BJ (cell line): Measurements from ENCODE around the gene MADCAM1. TPM values are rescaled to one million over a fixed set of nuclear protein-coding genes. Genes with fewer than 3 reads are reported as not detected.

Experiments used
- CTCF ChIA-PET: fragments of 350-600 bp; formaldehyde crosslinking; extraction: SDS; loops from one replicate; lab custom pipeline; 2021; ENCODE audit warnings: antibody characterized with exemption, inconsistent platforms; lab: Yijun Ruan, JAX
- POLR2A ChIA-PET: fragments of 300-600 bp; sonication (Branson Sonifier 250); formaldehyde crosslinking; extraction: SDS; loops from one replicate; lab custom pipeline; 2021; ENCODE audit warnings: antibody characterized with exemption; lab: Charles Lee
- DNase-seq: peaks from one replicate; pipeline ENCODE4 v3.0.0-alpha.2; 2011; ENCODE audit warnings: low read depth
- H3K27me3 ChIP-seq: 2 replicates; pipeline ENCODE4 v1.6.0; 2011; ENCODE audit warnings: low read length; ENCODE audit not compliant: control insufficient read depth, insufficient read depth
- H3K36me3 ChIP-seq: 2 replicates; pipeline ENCODE4 v1.5.1; 2011; ENCODE audit warnings: low read length; ENCODE audit not compliant: control insufficient read depth, insufficient read depth
- H3K4me3 ChIP-seq: 2 replicates; pipeline ENCODE4 v1.5.1; 2011; ENCODE audit warnings: low read depth, mild to moderate bottlenecking, control low read depth, low read length
- CTCF ChIP-seq: IDR thresholded peaks from 2 replicates; pipeline ENCODE4 v1.5.1; 2011; ENCODE audit warnings: low read depth, mild to moderate bottlenecking, control low read depth, inconsistent platforms, low read length, moderate library complexity; ENCODE audit not compliant: insufficient read depth
- polyA plus RNA-seq: library from polyadenylated mRNA; depleted of rRNA; stranded (reverse); fragments of >200 nt; gene quantifications from 2 replicates; pipeline ENCODE4 v1.2.3, GENCODE V29; 2011

Gene MADCAM1
- polyA plus RNA-seq, 1 experiment, result 0.10 TPM

GRCh38 chr19:457636-458035 lies 38.6 kb upstream of the MADCAM1 start:
- no peaks in the 10 kb centered on the region for H3K36me3 ChIP-seq
- POLR2A ChIA-PET, result no interaction called here
- CTCF ChIA-PET, result no interaction called here
- DNase-seq, result no peak
- H3K4me3 ChIP-seq, result no peak overlapping the region
- TF ChIP-seq CTCF, result no peak
- peaks cover 7% of the 10 kb centered on the region for H3K27me3 ChIP-seq

GRCh38 chr19:458091-459042 lies 37.9 kb upstream of the MADCAM1 start:
- ChIA-PET CTCF (no interaction called here), POLR2A (no interaction called here)
- Histone ChIP-seq H3K4me3 (no peak overlapping the region), H3K27me3 (peaks cover 7% of the 10 kb centered on the region), H3K36me3 (no peaks in the 10 kb centered on the region)
- no peak for TF ChIP-seq CTCF
- no peak for DNase-seq

- peaks cover 7% of the 10 kb centered on the region for H3K27me3 ChIP-seq
- DNase-seq, result no peak
- TF ChIP-seq CTCF, result no peak
- ChIA-PET POLR2A (no interaction called here), CTCF (no interaction called here)
- H3K36me3 ChIP-seq, result no peaks in the 10 kb centered on the region
- H3K4me3 ChIP-seq, result peak overlapping the region; percentile 57
Measured at GRCh38 chr19:459724-460511, 36.4 kb upstream of the MADCAM1 start.

- no peak for DNase-seq
- ChIA-PET CTCF (no interaction called here), POLR2A (no interaction called here)
- peak within 1 kb of the TSS; percentile 57 for H3K4me3 ChIP-seq
- H3K36me3 ChIP-seq, result no peaks in the 10 kb centered on the region
- H3K27me3 ChIP-seq, result peaks cover 7% of the 10 kb centered on the region
- TF ChIP-seq CTCF, result no peak
Measured at GRCh38 chr19:460877-461720, 35.2 kb upstream of the MADCAM1 start, which contains the start of gene SHC2. TSS of gene SHC2 (minus strand) at chr19:461033. CDS start at chr19:460996, 37 bp downstream.
